Type B pancreatic cell (in vitro differentiated cells): ENCODE data around the gene LONRF2. TPM values are rescaled to one million over a fixed set of nuclear protein-coding genes. Genes with fewer than 3 reads are reported as not detected.

ENCODE experiments used
- DNase-seq: peaks from one replicate; pipeline ENCODE4 v3.0.0; 2021; ENCODE audit warnings: mixed read lengths; ENCODE audit not compliant: unreplicated experiment; ENCODE audit errors: extremely low spot score
- H3K27ac Mint-ChIP-seq: 2 replicates; pipeline ENCODE4 v1.8.0; 2021; ENCODE audit warnings: mild to moderate bottlenecking, mixed read lengths
- H3K27me3 Mint-ChIP-seq: 2 replicates; pipeline ENCODE4 v1.8.0; 2021; ENCODE audit warnings: mixed read lengths
- H3K36me3 Mint-ChIP-seq: 2 replicates; pipeline ENCODE4 v1.8.0; 2021; ENCODE audit warnings: mixed read lengths
- H3K4me1 Mint-ChIP-seq: one replicate; pipeline ENCODE4 v1.8.0; 2021; ENCODE audit warnings: mixed read lengths; ENCODE audit not compliant: unreplicated experiment
- H3K4me3 Mint-ChIP-seq: 2 replicates; pipeline ENCODE4 v1.8.0; 2021; ENCODE audit warnings: mild to moderate bottlenecking, mixed read lengths
- H3K9me3 Mint-ChIP-seq: 2 replicates; pipeline ENCODE4 v1.8.0; 2021; ENCODE audit warnings: mixed read lengths
- total RNA-seq: library from RNA; stranded (reverse); gene quantifications from 2 replicates; pipeline ENCODE4 v1.2.1, GENCODE V29; 2021; ENCODE audit warnings: low replicate concordance
- TF ChIP-seq, protein P1 (sequence below): fragments of 200-600 bp; sonication (generic); conservative IDR thresholded peaks from 2 replicates; pipeline ENCODE4 v1.5.0; 2021; ENCODE audit warnings: antibody characterized with exemption, mild to moderate bottlenecking

The LONRF2 gene
- total RNA-seq, 1 donor from 2014 or later = 8.9 TPM

DNA sequence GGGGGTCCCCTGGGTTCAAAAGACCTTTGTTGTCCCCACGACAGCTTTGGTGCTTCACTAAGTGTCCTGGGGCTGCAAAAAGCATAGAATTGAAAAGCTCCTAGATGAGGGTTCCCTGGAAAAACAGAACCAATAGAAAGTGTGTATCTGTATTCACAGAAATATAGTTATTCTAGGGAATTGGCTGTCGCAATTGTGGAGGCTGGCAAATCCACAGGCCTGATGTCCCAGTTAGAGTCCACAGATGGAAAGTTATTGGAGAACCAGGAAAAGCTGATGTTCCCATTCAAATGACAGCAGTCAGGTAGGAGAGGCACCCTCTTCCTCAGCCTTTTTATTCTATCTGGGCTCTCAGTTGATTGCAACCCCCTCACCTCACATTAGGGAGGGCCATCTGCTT lies 65.5 kb downstream of the LONRF2 start:
- Mint-ChIP-seq H3K4me3 (no peak overlapping the region), H3K36me3 (no peaks in the 10 kb centered on the region), H3K27me3 (peaks cover 2% of the 10 kb centered on the region), H3K9me3 (no peaks in the 10 kb centered on the region), H3K27ac (no peak overlapping the region), H3K4me1 (no peaks in the 10 kb centered on the region)
- TF ChIP-seq, protein P1, sequence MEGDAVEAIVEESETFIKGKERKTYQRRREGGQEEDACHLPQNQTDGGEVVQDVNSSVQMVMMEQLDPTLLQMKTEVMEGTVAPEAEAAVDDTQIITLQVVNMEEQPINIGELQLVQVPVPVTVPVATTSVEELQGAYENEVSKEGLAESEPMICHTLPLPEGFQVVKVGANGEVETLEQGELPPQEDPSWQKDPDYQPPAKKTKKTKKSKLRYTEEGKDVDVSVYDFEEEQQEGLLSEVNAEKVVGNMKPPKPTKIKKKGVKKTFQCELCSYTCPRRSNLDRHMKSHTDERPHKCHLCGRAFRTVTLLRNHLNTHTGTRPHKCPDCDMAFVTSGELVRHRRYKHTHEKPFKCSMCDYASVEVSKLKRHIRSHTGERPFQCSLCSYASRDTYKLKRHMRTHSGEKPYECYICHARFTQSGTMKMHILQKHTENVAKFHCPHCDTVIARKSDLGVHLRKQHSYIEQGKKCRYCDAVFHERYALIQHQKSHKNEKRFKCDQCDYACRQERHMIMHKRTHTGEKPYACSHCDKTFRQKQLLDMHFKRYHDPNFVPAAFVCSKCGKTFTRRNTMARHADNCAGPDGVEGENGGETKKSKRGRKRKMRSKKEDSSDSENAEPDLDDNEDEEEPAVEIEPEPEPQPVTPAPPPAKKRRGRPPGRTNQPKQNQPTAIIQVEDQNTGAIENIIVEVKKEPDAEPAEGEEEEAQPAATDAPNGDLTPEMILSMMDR = no peak
- no peak for DNase-seq

DNA sequence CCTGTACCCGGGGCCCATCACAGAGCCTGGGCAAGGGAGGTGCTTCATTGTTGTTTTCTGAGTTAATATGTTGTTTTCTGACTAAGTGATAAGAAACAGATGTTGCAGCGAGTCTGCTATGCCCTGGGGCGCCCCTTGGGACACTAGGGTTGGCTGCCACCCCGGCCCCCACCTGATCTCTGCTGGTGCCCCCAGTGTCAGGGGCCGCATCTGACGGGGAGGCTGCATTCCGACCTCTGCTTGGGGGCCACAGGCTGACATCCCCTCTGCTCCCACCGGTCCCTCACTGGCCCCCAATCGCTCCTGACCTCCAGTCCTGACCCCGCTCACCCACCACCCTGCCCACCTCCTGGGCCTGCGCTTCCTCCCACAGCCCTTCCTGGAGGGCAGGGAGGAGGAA lies 65.9 kb downstream of the LONRF2 start:
- Mint-ChIP-seq H3K27me3 (peaks cover 2% of the 10 kb centered on the region), H3K36me3 (no peaks in the 10 kb centered on the region), H3K27ac (no peak overlapping the region), H3K4me1 (no peaks in the 10 kb centered on the region), H3K9me3 (no peaks in the 10 kb centered on the region), H3K4me3 (no peak overlapping the region)
- TF ChIP-seq, protein P1 = no peak
- no peak for DNase-seq

DNA sequence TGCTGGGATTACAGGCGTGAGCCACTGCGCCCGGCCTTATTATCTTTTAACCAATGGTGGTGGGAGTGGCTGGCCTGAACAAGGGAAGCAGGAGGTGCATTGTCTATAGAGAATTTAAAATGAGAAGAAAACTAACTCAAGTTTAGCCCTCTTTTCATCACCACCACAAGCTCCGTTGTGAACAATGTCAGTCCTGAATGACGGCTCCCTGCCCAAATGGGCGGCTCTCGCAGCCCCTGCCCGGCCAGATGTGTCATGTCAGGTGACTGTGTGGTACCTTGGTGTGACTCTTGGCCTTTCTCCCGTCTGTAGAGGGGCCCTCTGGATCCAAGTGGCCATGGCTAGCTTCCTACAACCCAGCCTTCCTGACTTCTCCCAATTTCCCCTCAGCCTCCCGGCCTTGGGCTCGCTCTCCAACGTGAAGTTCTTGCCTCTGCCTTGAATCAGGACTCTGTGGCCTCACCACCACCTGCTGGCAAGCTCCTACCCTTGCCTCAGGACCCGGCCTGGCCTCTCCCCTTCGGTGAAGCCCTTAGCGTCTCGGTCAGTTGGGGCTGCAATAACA lies 67.6 kb downstream of the LONRF2 start:
- no peaks in the 10 kb centered on the region for H3K4me1 Mint-ChIP-seq
- H3K4me3 Mint-ChIP-seq = no peak overlapping the region
- H3K27ac Mint-ChIP-seq = no peak overlapping the region
- H3K27me3 Mint-ChIP-seq = peaks cover 2% of the 10 kb centered on the region
- no peak for DNase-seq
- no peaks in the 10 kb centered on the region for H3K36me3 Mint-ChIP-seq
- no peaks in the 10 kb centered on the region for H3K9me3 Mint-ChIP-seq
- TF ChIP-seq, protein P1 = no peak

DNA sequence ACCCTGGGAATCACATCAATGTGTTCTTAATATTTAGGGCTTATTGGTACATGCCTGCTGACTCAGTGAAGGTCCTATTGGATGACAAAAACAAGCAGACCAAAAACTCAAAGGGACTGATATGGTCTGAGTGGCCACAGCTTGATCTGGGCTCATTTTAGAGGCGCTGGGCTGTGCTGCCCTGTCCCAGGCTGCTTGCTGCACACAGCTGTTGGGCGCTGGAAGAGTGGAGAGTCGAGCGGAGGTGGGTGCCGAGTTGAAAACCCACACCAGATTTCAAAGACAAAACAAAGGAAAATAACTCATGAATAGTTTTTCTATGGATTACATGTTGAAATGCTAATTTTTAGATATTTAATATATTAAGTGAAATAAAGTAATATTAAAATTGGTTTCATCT lies 68.5 kb downstream of the LONRF2 start:
- no peak overlapping the region for H3K27ac Mint-ChIP-seq
- H3K4me1 Mint-ChIP-seq = no peaks in the 10 kb centered on the region
- H3K9me3 Mint-ChIP-seq = no peaks in the 10 kb centered on the region
- H3K27me3 Mint-ChIP-seq = peaks cover 2% of the 10 kb centered on the region
- no peak overlapping the region for H3K4me3 Mint-ChIP-seq
- TF ChIP-seq, protein P1 = no peak
- no peak for DNase-seq
- H3K36me3 Mint-ChIP-seq = no peaks in the 10 kb centered on the region

DNA sequence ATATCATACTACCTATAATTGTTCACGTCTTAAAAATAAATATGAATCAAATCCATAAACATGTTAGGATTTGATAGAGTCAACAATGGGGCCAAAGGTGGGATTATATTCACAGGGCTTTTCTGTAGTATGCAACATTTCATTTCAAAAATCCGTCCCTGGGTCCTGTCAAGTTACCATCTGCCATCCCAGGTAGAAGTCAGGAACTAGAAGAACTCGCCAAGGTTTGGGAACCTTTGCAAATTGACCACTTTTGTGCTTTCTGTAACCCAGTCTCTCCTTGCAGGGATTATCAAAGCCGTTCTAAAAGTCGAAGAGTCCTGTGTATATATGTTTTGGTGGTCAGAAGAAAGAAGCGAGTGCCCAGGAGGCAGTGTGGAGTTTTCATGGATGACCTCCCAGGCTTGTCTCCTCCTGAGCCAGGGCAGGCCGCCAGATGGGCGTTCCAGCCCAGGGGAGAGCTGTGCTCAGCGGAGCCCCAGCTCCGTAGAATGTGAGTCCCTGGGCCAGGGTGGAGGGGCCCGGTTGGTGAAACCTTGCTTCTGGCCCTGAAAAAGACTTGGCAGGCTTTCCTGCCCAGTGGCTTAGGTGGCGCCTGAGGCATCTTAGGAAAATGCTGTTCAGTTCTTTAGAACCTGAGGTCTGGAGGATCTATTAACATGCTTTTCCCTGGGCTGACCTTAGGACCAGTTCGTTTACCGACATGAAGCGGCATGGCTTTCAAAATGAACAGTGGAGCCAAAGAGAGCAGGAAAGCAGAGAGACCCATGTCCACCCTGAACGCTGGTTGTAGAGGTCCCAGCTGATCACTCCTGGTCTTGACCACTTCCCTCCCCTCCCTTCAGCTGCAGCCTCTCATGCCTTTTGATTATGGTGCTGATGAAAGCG lies 69.2 kb downstream of the LONRF2 start:
- no peak for DNase-seq
- TF ChIP-seq, protein P1 = no peak
- no peak overlapping the region for H3K4me3 Mint-ChIP-seq
- H3K27ac Mint-ChIP-seq = no peak overlapping the region
- H3K36me3 Mint-ChIP-seq = no peaks in the 10 kb centered on the region
- H3K4me1 Mint-ChIP-seq = no peaks in the 10 kb centered on the region
- H3K27me3 Mint-ChIP-seq = peaks cover 2% of the 10 kb centered on the region
- H3K9me3 Mint-ChIP-seq = no peaks in the 10 kb centered on the region
